ENCODE measurements around the gene NTSR1. TPM values are rescaled to one million over a fixed set of nuclear protein-coding genes. Genes with fewer than 3 reads are reported as not detected.

Gene NTSR1
- total and polyA plus RNA-seq, 2 of the 8 experiments (the other 6 are each of a cell fraction or from before 2014, with no cell fraction given) = 0.53 to 0.89 TPM

DNA sequence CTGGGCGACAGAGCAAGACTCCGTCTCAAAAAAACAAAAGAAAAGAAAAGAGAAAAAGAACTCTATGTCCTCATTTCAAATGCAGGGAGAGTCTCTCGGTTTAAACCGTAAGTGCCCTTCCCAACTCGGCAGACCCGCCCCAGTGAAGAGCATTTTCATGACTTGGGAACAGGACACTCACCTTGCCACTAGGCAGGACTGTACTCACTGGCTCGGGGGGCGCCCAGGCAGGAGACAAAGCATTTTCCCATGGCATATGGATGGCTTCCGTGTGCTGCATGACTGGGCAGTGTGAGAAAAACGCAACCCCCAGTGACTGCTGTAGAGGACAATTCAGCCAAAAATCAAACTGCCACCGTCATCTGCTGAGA lies 64.0 kb downstream of the NTSR1 start:
- Histone ChIP-seq H2BK20ac (ENCODE audit: low read length) (no peak overlapping the region), H4K5ac (ENCODE audit: insufficient read length, low read depth, low read length) (no peak overlapping the region), H3K4me2 (ENCODE audit: insufficient read depth in 1 of 2, low read depth in 2 of 2, low read length in 2 of 2) (no peak overlapping the region), H3K27me3 (replicated peaks in 1 of 4; ENCODE audit: control insufficient read depth in 3 of 4, extremely low read depth in 1 of 4, insufficient read depth in 3 of 4, low read length in 3 of 4) (no peaks in the 10 kb centered on the region), H3K14ac (ENCODE audit: insufficient read length) (no peak overlapping the region), H3K23me2 (ENCODE audit: low read depth, low read length) (no peaks in the 10 kb centered on the region), H2BK5ac (ENCODE audit: low read depth, low read length) (no peak overlapping the region), H2AK5ac (ENCODE audit: low read depth, low read length) (no peak overlapping the region), H3K56ac (replicated peaks; ENCODE audit: insufficient read length, low read depth, low read length) (no peak overlapping the region), H3K4me3 (ENCODE audit: extremely low read depth in 1 of 4, insufficient read depth in 2 of 4, low read depth in 3 of 4, low read length in 4 of 4) (no peak overlapping the region), H3K9me3 (ENCODE audit: insufficient read depth in 2 of 2, low read depth in 1 of 2, low read length in 1 of 2) (no peaks in the 10 kb centered on the region), H2BK15ac (ENCODE audit: low read length) (no peak overlapping the region), H2AFZ (ENCODE audit: low read length) (no peak overlapping the region), H3K23ac (ENCODE audit: insufficient read length) (no peak overlapping the region), H3K79me1 (ENCODE audit: low read depth, low read length) (peaks cover 4% of the 10 kb centered on the region; the same call in 1 of the 2 replicates), H2BK120ac (replicated peaks; ENCODE audit: low read depth, low read length) (no peak overlapping the region), H3K18ac (ENCODE audit: extremely low read depth, low read length) (no peak overlapping the region), H4K20me1 (replicated peaks in 1 of 2; ENCODE audit: control insufficient read depth in 1 of 2, insufficient read depth in 2 of 2, low read length in 2 of 2) (peaks cover 0 to 4% of the 10 kb centered on the region in 2 experiments), H2BK12ac (ENCODE audit: low read depth, low read length) (no peak overlapping the region), H3K4me1 (replicated peaks in 1 of 4; ENCODE audit: control insufficient read depth in 3 of 4, insufficient read depth in 4 of 4, low read length in 3 of 4) (peaks cover 0 to 15% (median 4%) of the 10 kb centered on the region in 4 experiments; a peak in 5 of 7 replicates), H3K4ac (replicated peaks; ENCODE audit: insufficient read length, low read depth, low read length) (no peak overlapping the region), H4K8ac (ENCODE audit: extremely low read depth, insufficient read depth, low read length) (no peak overlapping the region), H3K79me2 (ENCODE audit: control insufficient read depth in 1 of 2, insufficient read depth in 2 of 2, low read length in 2 of 2) (no peaks in the 10 kb centered on the region), H3K27ac (ENCODE audit: low read depth, low read length) (no peak overlapping the region), H4K91ac (replicated peaks; ENCODE audit: insufficient read length, low read length) (no peak overlapping the region), H3K36me3 (ENCODE audit: control insufficient read depth in 2 of 4, insufficient read depth in 4 of 4, low read length in 3 of 4) (no peaks in the 10 kb centered on the region), H3K9ac (replicated peaks in 1 of 4; ENCODE audit: extremely low read depth in 1 of 4, low read depth in 3 of 4, low read length in 3 of 4) (no peak overlapping the region)
- ChIA-PET POLR2A (ENCODE audit: partially characterized antibody) (no interaction called here), CTCF (ENCODE audit: partially characterized antibody) (interaction anchor here (1.8 to 3.1 kb wide), 2 partner anchors 10 to 19 kb away, joined by 5 to 12 read pairs; no protein-coding TSS in a partner anchor)
- FAIRE-seq (no peak), DNase-seq (ENCODE audit: low read depth in 1 of 2, low spot score in 2 of 2) (no peak)
- TF ChIP-seq CHD2 (IDR thresholded peaks at IDR 0.05; ENCODE audit: low read length) (no peak), MAFK (IDR thresholded peaks at IDR 0.05; ENCODE audit: low read depth, low read length) (no peak), RAD21 (IDR thresholded peaks at IDR 0.05 in 1 of 2, conservative IDR thresholded peaks at IDR 0.05 in 1 of 2; ENCODE audit: low read depth in 2 of 2, low read length in 2 of 2) (no peak), GTF2F1 (IDR thresholded peaks at IDR 0.05; ENCODE audit: borderline replicate concordance, low read depth, low read length) (no peak), HDAC6 (IDR thresholded peaks at IDR 0.05; ENCODE audit: low read depth, low read length) (no peak), BCL11A (IDR thresholded peaks at IDR 0.05; ENCODE audit: low read depth in 2 of 2, low read length in 2 of 2) (no peak), POLR2A (IDR thresholded peaks at IDR 0.05; ENCODE audit: control extremely low read depth in 1 of 2, low read depth in 2 of 2, low read length in 2 of 2) (no peak)
- TF ChIP-seq, protein P1, sequence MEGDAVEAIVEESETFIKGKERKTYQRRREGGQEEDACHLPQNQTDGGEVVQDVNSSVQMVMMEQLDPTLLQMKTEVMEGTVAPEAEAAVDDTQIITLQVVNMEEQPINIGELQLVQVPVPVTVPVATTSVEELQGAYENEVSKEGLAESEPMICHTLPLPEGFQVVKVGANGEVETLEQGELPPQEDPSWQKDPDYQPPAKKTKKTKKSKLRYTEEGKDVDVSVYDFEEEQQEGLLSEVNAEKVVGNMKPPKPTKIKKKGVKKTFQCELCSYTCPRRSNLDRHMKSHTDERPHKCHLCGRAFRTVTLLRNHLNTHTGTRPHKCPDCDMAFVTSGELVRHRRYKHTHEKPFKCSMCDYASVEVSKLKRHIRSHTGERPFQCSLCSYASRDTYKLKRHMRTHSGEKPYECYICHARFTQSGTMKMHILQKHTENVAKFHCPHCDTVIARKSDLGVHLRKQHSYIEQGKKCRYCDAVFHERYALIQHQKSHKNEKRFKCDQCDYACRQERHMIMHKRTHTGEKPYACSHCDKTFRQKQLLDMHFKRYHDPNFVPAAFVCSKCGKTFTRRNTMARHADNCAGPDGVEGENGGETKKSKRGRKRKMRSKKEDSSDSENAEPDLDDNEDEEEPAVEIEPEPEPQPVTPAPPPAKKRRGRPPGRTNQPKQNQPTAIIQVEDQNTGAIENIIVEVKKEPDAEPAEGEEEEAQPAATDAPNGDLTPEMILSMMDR (IDR thresholded peaks at IDR 0.05; ENCODE audit: control extremely low read depth in 1 of 3, insufficient read depth in 1 of 3, low read depth in 1 of 3, low read length in 3 of 3) = no peak
- WGBS, 2 experiments (ENCODE audit: extremely low coverage in 1 of 2, insufficient coverage in 1 of 2, insufficient read length in 1 of 2, insufficient replicate concordance in 2 of 2, low coverage in 1 of 2, low lambda C conversion rate in 2 of 2, missing lambda C conversion rate in 1 of 2) = 89% methylated on average over 11 of the region's 11 CpGs; no CpG with 5 or more reads in 1 of the 2 experiments
